C4-2B (cell line): ENCODE measurements around the gene TNNI3K.

ENCODE experiments used
- H3K27ac ChIP-seq: fragments of 450-650 bp; 2 replicates; pipeline ENCODE4 v1.5.1; 2017
- CTCF ChIP-seq: fragments of 450-650 bp; conservative IDR thresholded peaks from 2 replicates; pipeline ENCODE4 v1.5.1; 2017; ENCODE audit warnings: mild to moderate bottlenecking
- ZFX ChIP-seq: fragments of 450-650 bp; IDR thresholded peaks from 2 replicates; pipeline ENCODE4 v1.6.1; 2017

Gene TNNI3K

GRCh38 chr1:74215229-74215628 lies 20.0 kb upstream of the TNNI3K start:
- TF ChIP-seq CTCF (no peak), ZFX (no peak)
- no peak overlapping the region for H3K27ac ChIP-seq

GRCh38 chr1:74222701-74223100 lies 12.5 kb upstream of the TNNI3K start:
- TF ChIP-seq CTCF (no peak), ZFX (no peak)

GRCh38 chr1:74223453-74223852 lies 11.7 kb upstream of the TNNI3K start:
- no peak for TF ChIP-seq CTCF
- TF ChIP-seq ZFX: no peak
- no peak overlapping the region for H3K27ac ChIP-seq

More at GRCh38 chr1:74222701-74223100, 12.5 kb upstream of the TNNI3K start:
- no peak overlapping the region for H3K27ac ChIP-seq

- no peak overlapping the region for H3K27ac ChIP-seq
- TF ChIP-seq CTCF (no peak), ZFX (no peak)
These were observed 1.3 kb downstream of the TNNI3K start for GRCh38 chr1:74236440-74236839.

GRCh38 chr1:74237035-74237434 lies 1.8 kb downstream of the TNNI3K start:
- H3K27ac ChIP-seq: no peak overlapping the region
- TF ChIP-seq ZFX (no peak), CTCF (no peak)

GRCh38 chr1:74237787-74238186 lies 2.6 kb downstream of the TNNI3K start:
- no peak for TF ChIP-seq CTCF
- no peak for TF ChIP-seq ZFX
- H3K27ac ChIP-seq: no peak overlapping the region

GRCh38 chr1:74245168-74245772 lies 10.1 kb downstream of the TNNI3K start:
- TF ChIP-seq CTCF (no peak), ZFX (no peak)
- no peak overlapping the region for H3K27ac ChIP-seq
